NCI-H2196 (cell line): Measurements from ENCODE around the gene N4BP2L1.
"Not testable (repeated sequence)": the region's sequence is repeated elsewhere in the genome, so short reads cannot be mapped to it uniquely, and the experiment has no call there.

Source experiments
- DNase-seq: peaks from one replicate; lab custom pipeline; 2025; ENCODE audit not compliant: unreplicated experiment; lab: John Stamatoyannopoulos, UW

Gene N4BP2L1

GRCh38 chr13:32391101-32391619 lies 36.8 kb downstream of the N4BP2L1 start:
- DNase-seq, result no peak

- DNase-seq, result no peak
These were observed 37.4 kb downstream of the N4BP2L1 start for GRCh38 chr13:32390484-32390883.

GRCh38 chr13:32390048-32390447 lies 37.9 kb downstream of the N4BP2L1 start:
- DNase-seq, result no peak

- no peak for DNase-seq
These were observed 42.5 kb downstream of the N4BP2L1 start for GRCh38 chr13:32385410-32385809.

- no peak for DNase-seq
These were observed 43.2 kb downstream of the N4BP2L1 start for GRCh38 chr13:32384702-32385101.

- DNase-seq, result no peak
These were observed 43.9 kb downstream of the N4BP2L1 start for GRCh38 chr13:32383836-32384618.

- DNase-seq, result no peak
These were observed 46.4 kb downstream of the N4BP2L1 start for GRCh38 chr13:32381539-32381938.

- no peak for DNase-seq
These were observed 49.9 kb downstream of the N4BP2L1 start for GRCh38 chr13:32378012-32378411.

GRCh38 chr13:32376642-32377415 lies 51.1 kb downstream of the N4BP2L1 start:
- DNase-seq, result no peak

GRCh38 chr13:32370805-32371204 lies 57.1 kb downstream of the N4BP2L1 start:
- no peak for DNase-seq

GRCh38 chr13:32362574-32362973 lies 65.4 kb downstream of the N4BP2L1 start:
- DNase-seq, result no peak

- DNase-seq, result not testable (repeated sequence)
These were observed 72.0 kb downstream of the N4BP2L1 start for GRCh38 chr13:32355935-32356334.

GRCh38 chr13:32354040-32354439 lies 73.9 kb downstream of the N4BP2L1 start:
- DNase-seq, result no peak

- DNase-seq, result not testable (repeated sequence)
These were observed 77.0 kb downstream of the N4BP2L1 start for GRCh38 chr13:32350839-32351441.
